HG03095 (cell line): Measurements from ENCODE around the gene ZBTB7C.
"Not testable (repeated sequence)": the region's sequence is repeated elsewhere in the genome, so short reads cannot be mapped to it uniquely, and the experiment has no call there.

Experiments
- ATAC-seq: cut with Tn5 transposase; IDR thresholded peaks from one replicate; pipeline ENCODE4 v1.9.1; 2021; ENCODE audit warnings: moderate library complexity; ENCODE audit not compliant: unreplicated experiment

ZBTB7C gene

GRCh38 chr18:48304906-48305693 lies 104.1 kb downstream of the ZBTB7C start:
- ATAC-seq = no peak

- no peak for ATAC-seq
Observed at GRCh38 chr18:48303883-48304282, 105.3 kb downstream of the ZBTB7C start.

GRCh38 chr18:48302736-48303135 lies 106.4 kb downstream of the ZBTB7C start:
- no peak for ATAC-seq

GRCh38 chr18:48300463-48300961 lies 108.7 kb downstream of the ZBTB7C start:
- no peak for ATAC-seq

GRCh38 chr18:48297139-48297538 lies 112.0 kb downstream of the ZBTB7C start:
- no peak for ATAC-seq

GRCh38 chr18:48296581-48296980 lies 112.6 kb downstream of the ZBTB7C start:
- no peak for ATAC-seq

- ATAC-seq = no peak
Observed at GRCh38 chr18:48295586-48296311, 113.4 kb downstream of the ZBTB7C start.

GRCh38 chr18:48294899-48295585 lies 114.1 kb downstream of the ZBTB7C start:
- no peak for ATAC-seq

- no peak for ATAC-seq
Observed at GRCh38 chr18:48293954-48294898, 115.0 kb downstream of the ZBTB7C start.

- no peak for ATAC-seq
Observed at GRCh38 chr18:48292782-48293424, 116.3 kb downstream of the ZBTB7C start.

GRCh38 chr18:48292229-48292628 lies 117.0 kb downstream of the ZBTB7C start:
- no peak for ATAC-seq

- no peak for ATAC-seq
Observed at GRCh38 chr18:48290162-48290926, 118.8 kb downstream of the ZBTB7C start.

GRCh38 chr18:48284743-48285142 lies 124.4 kb downstream of the ZBTB7C start:
- no peak for ATAC-seq

GRCh38 chr18:48284011-48284410 lies 125.2 kb downstream of the ZBTB7C start:
- ATAC-seq = not testable (repeated sequence)

GRCh38 chr18:48281460-48281859 lies 127.7 kb downstream of the ZBTB7C start:
- not testable (repeated sequence) for ATAC-seq

GRCh38 chr18:48279312-48279711 lies 129.9 kb downstream of the ZBTB7C start:
- no peak for ATAC-seq

GRCh38 chr18:48278081-48278480 lies 131.1 kb downstream of the ZBTB7C start:
- ATAC-seq = no peak

GRCh38 chr18:48274301-48274700 lies 134.9 kb downstream of the ZBTB7C start:
- ATAC-seq = no peak

- no peak for ATAC-seq
Observed at GRCh38 chr18:48270929-48271328, 138.3 kb downstream of the ZBTB7C start.
